ENCODE data around the gene GGT7.
"Not testable (repeated sequence)": the region's sequence is repeated elsewhere in the genome, so short reads cannot be mapped to it uniquely, and the experiment has no call there.

The GGT7 gene

GRCh38 chr20:34848597-34848996, 24.1 kb downstream of the GGT7 start:
- no peak for DNase-seq (ENCODE audit: low read depth in 2 of 2)

DNA sequence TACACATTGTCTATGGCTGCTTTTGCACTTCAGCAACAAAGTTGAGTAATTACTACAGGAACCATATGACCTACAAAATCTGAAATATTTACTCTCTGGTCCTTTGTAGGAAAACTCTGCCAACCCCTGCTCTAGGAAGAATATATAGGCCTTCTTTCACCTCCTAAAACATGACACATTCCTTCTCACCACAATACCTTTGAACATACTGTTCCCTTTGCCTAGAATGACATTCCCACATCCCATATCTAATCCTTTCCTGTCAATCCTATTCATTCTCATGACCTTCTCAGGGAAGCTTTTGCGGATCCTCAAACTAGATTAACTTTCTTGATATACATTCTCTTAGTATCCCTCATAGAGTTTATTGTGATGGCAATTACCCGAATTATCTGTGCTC, 29.2 kb downstream of the GGT7 start:
- DNase-seq (ENCODE audit: low read depth in 2 of 2) = no peak

DNA sequence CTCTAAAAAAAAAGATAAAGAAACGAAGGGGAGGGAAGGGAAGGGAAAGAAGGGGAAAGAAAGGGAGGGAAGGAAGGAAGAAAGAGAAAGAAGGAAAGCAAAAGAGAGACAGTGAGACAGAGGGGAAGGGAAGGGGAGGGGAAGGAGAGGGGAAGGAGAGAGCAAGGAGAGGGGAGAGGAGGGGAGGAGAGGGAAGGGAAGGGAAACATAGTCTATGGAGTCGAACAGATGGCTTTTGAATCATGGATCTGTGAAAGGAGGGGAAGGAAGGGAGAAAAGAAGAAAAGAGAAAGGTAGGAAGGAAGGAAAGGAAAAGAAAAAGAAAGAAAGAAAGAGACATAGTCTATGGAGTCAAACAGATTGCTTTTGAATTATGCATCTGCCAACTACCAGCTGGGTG, 30.5 kb downstream of the GGT7 start:
- DNase-seq (ENCODE audit: low read depth in 2 of 2) = no peak

DNA sequence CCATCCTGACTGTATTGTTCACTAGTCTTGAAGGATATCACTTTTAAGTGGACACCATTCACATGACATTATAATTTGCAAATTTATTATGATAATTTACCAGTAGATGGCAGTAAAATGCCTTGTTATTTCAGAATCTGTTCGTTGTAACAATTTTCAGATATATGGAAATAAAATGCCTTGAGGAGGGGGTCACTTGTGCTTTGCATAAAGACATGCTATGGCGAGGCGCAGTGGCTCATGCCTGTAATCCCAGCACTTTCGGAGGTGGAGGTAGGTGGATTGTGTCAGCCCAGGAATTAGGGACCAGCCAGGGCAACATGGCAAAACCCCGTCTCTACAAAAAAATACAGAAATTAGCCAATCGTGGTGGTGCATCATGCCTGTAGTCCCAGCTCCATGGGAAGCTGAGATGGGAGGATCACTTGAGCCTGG, 38.2 kb downstream of the GGT7 start:
- DNase-seq (ENCODE audit: low read depth in 2 of 2) = no peak

- no peak for DNase-seq (ENCODE audit: low read depth in 2 of 2)
Measured at GRCh38 chr20:34831936-34832335, 40.7 kb downstream of the GGT7 start.

DNA sequence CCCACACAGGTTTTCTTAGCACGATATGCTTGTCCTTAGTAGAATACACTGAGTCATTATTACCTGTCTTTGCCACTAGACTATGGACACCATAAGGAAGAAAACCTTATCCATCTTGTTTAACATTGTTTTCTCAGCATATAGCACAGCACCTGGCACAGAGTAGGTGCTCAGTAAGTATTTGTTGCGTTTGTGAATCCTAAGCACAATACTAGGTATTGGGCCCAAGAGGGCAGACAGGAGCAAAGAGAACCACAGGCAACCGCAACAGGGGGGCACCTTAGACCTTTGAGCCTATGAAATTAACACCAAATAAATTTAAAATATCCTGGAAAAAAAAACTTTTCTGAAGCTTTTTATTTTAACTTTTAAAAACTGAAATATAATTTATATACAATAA, 43.5 kb downstream of the GGT7 start:
- DNase-seq (ENCODE audit: low read depth in 2 of 2) = no peak

DNA sequence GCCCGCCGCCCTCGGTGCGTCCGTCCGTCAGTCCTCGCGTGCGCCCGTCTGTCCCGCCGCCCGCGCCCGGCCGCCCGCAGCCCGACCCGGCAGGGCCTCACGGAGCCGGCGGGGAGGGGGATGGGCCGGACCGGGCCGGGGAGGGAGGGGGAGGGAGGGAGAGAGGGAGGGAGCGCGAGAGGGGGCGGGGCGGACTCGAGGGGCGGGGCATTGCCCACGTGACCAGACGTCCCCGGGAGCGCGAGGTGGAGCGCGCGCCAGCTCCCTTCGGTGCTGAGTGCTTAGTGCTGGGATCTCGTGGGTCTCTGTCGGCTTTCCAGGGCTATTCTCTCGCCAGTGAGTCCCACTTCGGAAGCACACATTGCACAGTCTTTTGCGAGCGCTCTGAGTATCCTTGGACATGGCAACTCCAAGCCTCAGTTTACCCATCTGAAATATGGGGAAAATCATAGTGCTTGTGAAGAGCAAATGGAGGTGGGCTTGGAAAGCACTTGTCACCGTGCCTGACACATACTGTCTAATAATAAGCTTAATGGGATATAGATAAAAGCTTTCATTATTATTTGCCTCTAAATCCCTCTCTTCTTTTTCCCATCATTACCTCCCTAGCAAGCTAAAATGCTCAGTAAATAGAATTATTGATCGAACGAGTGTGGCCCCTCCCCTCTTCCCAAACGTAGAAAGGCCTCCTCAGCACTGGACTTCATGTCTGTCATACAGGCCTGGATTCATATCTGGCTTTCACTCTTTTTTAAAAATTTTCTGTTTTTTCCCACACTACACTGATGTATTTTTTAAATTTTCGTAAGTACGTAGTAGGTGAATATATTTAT, 46.9 kb downstream of the GGT7 start, which contains the start of gene NCOA6:
Gene NCOA6 (minus strand): TSS at position 122 of the 833 bp plus-strand sequence. CDS start 43,296 bp downstream, outside the sequence.
- peak; percentile 68 to 83 for DNase-seq (ENCODE audit: low read depth in 2 of 2)

DNA sequence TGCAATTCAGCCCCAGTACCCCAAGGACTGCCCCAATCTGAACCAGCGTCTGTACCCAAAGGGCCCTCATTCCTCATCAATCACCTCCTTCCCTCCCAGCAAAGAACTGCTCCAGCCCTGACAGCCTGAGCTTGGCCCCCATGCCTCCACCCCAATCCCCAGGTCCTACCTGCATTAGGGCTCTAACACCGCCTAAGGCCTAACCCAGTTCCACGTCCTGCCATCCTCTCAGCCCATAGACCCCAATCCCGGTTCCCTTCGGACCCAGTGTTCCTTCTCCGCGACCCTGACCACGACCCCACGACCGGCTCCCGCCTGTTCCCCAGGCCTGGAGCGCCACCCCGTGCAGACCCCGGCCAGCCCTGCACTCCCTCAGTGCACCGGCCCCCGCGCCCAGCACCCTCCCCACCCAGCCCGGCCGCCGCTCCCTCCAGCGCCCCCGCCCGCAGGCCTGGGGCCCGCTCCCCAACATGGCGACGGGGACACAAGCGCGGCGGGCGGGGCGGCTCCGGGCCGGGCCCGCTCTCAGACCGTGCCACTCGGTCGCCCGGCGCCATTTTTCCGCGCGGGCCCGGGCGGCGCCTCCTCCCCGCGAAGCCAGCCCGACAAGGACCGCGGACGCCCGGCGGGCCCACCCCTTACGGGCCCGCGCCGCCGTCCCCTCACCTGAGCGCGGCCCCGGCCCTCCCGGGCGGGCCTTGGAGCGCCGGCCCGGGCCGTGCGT, 47.7 kb downstream of the GGT7 start:
- peak; percentile 20 to 43 for DNase-seq (ENCODE audit: low read depth in 2 of 2)

- DNase-seq (ENCODE audit: low read depth in 2 of 2) = peak; percentile 35 to 46
Measured at GRCh38 chr20:34824452-34824805, 48.2 kb downstream of the GGT7 start.

GRCh38 chr20:34824026-34824425, 48.6 kb downstream of the GGT7 start:
- DNase-seq (ENCODE audit: low read depth in 2 of 2) = no peak

- no peak for DNase-seq (ENCODE audit: low read depth in 2 of 2)
Measured at GRCh38 chr20:34820805-34821578, 51.7 kb downstream of the GGT7 start.

GRCh38 chr20:34817801-34818200, 54.9 kb downstream of the GGT7 start:
- no peak for DNase-seq (ENCODE audit: low read depth in 2 of 2)

DNA sequence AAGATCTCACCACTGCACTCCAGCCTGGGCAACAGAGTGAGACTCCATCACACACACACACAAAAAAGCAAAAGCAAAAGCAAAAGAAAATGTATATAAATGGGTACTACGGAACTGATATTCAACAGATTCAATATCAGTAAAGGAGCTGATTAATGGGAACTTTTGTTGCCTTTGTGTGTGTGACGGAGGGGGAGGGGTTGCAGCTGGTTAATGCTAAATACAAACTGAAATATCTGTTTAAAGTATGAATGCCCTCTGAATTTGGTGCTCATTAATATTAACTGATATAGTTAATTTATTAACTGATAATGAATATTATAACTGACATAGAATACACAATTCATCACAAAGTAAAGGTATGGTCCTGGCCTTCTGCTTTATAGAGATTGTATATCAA, 55.6 kb downstream of the GGT7 start:
- no peak for DNase-seq (ENCODE audit: low read depth in 2 of 2)

- DNase-seq (ENCODE audit: low read depth in 2 of 2) = no peak
Measured at GRCh38 chr20:34815636-34816035, 57.0 kb downstream of the GGT7 start.

- DNase-seq (ENCODE audit: low read depth in 2 of 2) = no peak
Measured at GRCh38 chr20:34808583-34808982, 64.1 kb downstream of the GGT7 start.

DNA sequence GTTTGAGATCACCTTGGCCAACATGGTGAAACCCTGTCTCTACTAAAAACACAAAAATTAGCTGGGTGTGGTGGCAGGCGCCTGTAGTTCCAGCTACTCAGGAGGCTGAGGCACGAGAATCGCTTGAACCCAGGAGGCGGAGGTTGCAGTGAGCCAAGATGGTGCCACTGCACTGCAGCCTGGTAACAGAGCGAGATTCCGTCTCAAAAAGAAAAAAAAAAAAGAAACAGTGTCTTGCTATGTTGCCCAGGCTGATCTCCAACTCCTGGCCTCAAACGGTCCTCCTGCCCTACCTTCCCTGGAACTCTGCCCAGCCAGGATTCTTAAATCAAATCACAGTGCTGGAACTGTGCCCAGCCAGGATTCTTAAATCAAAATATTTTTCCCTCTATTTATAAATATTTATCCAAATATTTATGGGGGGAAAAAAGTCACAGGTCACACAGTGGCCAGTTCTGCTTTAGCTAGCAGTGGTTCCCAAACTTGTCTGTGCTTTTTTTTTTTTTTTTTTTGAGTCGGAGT, 64.7 kb downstream of the GGT7 start:
- DNase-seq (ENCODE audit: low read depth in 2 of 2) = not testable (repeated sequence)

GRCh38 chr20:34806255-34806654, 66.4 kb downstream of the GGT7 start:
- no peak for DNase-seq (ENCODE audit: low read depth in 2 of 2)

- no peak for DNase-seq (ENCODE audit: low read depth in 2 of 2)
Measured at GRCh38 chr20:34798871-34799270, 73.8 kb downstream of the GGT7 start.

- no peak for DNase-seq (ENCODE audit: low read depth in 2 of 2)
Measured at GRCh38 chr20:34798328-34798727, 74.3 kb downstream of the GGT7 start.

GRCh38 chr20:34797012-34797995, 75.4 kb downstream of the GGT7 start:
- no peak for DNase-seq (ENCODE audit: low read depth in 2 of 2)

Measured in stimulated activated CD8-positive, alpha-beta memory T cell treated with anti-CD3 and anti-CD28 coated beads, Interleukin-2, amount 100 ng/mL, for 1 hour (primary cell).